ENCODE measurements around the gene TCTA.

DNA sequence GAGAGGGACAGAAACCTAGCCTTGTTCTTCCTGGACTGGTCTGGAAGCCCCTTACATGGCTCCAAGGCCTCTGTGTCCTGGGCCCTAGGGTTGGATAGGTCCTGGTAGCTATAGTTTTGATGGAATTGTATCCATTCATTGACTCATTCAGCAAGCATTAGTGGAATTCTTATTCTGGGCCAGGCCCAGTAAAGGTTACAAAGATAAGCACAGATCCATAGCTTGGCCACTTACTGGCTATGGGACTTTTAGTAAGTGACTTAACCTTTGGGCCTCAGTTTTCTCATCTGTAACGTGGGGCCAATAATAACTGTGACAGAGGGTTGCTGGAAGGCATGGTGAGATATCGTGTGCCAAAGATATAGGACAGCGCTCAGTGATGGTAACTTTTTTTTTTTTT is 44.2 kb downstream of the TCTA start:
- TF ChIP-seq FOSL1 (tag; conservative IDR thresholded peaks at IDR 0.05) = no peak
- TF ChIP-seq ZNF224 (CRISPR knock-in tag; IDR thresholded peaks at IDR 0.05) = no peak
- no peak for TF ChIP-seq ARNT (IDR thresholded peaks at IDR 0.05)
- no peak for TF ChIP-seq HNRNPH1 (optimal IDR thresholded peaks at IDR 0.05; ENCODE audit: low read depth, low read length)
- TF ChIP-seq ZNF24 (IDR thresholded peaks at IDR 0.05) = no peak
- TF ChIP-seq SAFB (IDR thresholded peaks at IDR 0.05; ENCODE audit: borderline replicate concordance, low read depth, low read length) = no peak
- no peak for TF ChIP-seq SPI1 (IDR thresholded peaks at IDR 0.05; ENCODE audit: borderline replicate concordance, low read depth, low read length)
- TF ChIP-seq ZSCAN29 (IDR thresholded peaks at IDR 0.05) = no peak
- TF ChIP-seq, protein P1, sequence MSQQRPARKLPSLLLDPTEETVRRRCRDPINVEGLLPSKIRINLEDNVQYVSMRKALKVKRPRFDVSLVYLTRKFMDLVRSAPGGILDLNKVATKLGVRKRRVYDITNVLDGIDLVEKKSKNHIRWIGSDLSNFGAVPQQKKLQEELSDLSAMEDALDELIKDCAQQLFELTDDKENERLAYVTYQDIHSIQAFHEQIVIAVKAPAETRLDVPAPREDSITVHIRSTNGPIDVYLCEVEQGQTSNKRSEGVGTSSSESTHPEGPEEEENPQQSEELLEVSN (IDR thresholded peaks at IDR 0.05; ENCODE audit: borderline replicate concordance in 1 of 2, extremely low read depth in 1 of 2, insufficient read depth in 1 of 2, insufficient read length in 1 of 2, low read depth in 1 of 2, low read length in 1 of 2, poor library complexity in 1 of 2, severe bottlenecking in 1 of 2) = no peak
- no peak for TF ChIP-seq NR1H2 (CRISPR knock-in tag; IDR thresholded peaks at IDR 0.05)
- TF ChIP-seq, protein P2, sequence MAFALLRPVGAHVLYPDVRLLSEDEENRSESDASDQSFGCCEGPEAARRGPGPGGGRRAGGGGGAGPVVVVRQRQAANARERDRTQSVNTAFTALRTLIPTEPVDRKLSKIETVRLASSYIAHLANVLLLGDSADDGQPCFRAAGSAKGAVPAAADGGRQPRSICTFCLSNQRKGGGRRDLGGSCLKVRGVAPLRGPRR (CRISPR knock-in tag; IDR thresholded peaks at IDR 0.05) = no peak

Measured in K562 (cell line).